Epithelial cell of proximal tubule (primary cell): Measurements from ENCODE around the gene MYF5. TPM values are rescaled to one million over a fixed set of nuclear protein-coding genes. Genes with fewer than 3 reads are reported as not detected.
"Not testable (repeated sequence)": the region's sequence is repeated elsewhere in the genome, so short reads cannot be mapped to it uniquely, and the experiment has no call there.

Source experiments
- DNase-seq: peaks from one replicate; pipeline ENCODE4 v3.0.0-alpha.2; 2011; ENCODE audit warnings: low read depth
- H3K4me3 ChIP-seq: 2 replicates; pipeline ENCODE4 v1.5.1; 2011; ENCODE audit warnings: low read depth, mild to moderate bottlenecking, low read length
- total RNA-seq: library from RNA; depleted of rRNA; stranded (reverse); fragments of >200 nt; gene quantifications from 2 replicates; pipeline ENCODE4 v1.2.3, GENCODE V29; 2015
- TF ChIP-seq, protein P1 (sequence below): conservative IDR thresholded peaks from 2 replicates; pipeline ENCODE4 v1.5.1; 2012; ENCODE audit warnings: low read depth, mild to moderate bottlenecking, low read length

Gene MYF5
- not detected in 2 replicates for total RNA-seq

DNA sequence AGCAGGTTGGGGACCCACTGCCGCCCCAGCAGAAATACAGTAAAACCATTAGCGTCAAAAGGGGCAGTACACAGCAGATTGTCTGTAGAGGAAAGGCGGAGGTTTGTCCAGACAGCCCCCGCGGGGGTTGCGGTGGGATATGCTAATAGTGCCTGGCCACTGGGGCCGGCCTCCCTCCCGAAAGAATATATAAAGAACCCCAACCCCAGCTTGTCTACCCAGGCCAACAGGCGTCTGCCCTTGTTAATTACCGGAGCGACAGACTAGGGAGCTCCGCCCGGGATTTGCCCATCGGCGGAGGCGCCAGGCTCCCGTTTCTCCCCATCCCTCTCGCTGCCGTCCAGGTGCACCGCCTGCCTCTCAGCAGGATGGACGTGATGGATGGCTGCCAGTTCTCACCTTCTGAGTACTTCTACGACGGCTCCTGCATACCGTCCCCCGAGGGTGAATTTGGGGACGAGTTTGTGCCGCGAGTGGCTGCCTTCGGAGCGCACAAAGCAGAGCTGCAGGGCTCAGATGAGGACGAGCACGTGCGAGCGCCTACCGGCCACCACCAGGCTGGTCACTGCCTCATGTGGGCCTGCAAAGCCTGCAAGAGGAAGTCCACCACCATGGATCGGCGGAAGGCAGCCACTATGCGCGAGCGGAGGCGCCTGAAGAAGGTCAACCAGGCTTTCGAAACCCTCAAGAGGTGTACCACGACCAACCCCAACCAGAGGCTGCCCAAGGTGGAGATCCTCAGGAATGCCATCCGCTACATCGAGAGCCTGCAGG lies at the start of gene MYF5:
MYF5 (plus strand) TSS at position 217 of the 774 bp plus-strand sequence; CDS start at position 369, 152 bp downstream.
- DNase-seq = no peak

DNA sequence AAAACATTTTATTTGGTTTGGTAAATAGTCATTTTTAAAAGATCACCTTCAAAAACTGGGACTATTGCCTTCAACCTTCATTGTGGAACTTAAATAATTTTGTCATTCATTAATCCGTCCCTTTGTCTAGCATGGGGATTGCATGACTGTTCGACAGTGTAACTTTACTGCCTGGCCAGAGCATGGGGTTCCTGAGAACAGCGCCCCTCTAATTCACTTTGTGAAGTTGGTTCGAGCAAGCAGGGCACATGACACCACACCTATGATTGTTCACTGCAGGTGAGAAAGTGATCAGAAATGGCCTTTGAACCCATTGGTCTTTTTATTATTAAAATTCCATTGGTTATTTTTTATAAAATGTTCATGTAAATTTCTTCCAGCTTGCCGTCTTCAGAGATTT lies 46.5 kb upstream of the MYF5 start:
- DNase-seq = no peak
- TF ChIP-seq, protein P1, sequence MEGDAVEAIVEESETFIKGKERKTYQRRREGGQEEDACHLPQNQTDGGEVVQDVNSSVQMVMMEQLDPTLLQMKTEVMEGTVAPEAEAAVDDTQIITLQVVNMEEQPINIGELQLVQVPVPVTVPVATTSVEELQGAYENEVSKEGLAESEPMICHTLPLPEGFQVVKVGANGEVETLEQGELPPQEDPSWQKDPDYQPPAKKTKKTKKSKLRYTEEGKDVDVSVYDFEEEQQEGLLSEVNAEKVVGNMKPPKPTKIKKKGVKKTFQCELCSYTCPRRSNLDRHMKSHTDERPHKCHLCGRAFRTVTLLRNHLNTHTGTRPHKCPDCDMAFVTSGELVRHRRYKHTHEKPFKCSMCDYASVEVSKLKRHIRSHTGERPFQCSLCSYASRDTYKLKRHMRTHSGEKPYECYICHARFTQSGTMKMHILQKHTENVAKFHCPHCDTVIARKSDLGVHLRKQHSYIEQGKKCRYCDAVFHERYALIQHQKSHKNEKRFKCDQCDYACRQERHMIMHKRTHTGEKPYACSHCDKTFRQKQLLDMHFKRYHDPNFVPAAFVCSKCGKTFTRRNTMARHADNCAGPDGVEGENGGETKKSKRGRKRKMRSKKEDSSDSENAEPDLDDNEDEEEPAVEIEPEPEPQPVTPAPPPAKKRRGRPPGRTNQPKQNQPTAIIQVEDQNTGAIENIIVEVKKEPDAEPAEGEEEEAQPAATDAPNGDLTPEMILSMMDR = no peak
- no peak overlapping the region for H3K4me3 ChIP-seq

More for the DNA sequence above, at the start of gene MYF5:
- no peak within 1 kb of the TSS for H3K4me3 ChIP-seq
- TF ChIP-seq, protein P1 = no peak

DNA sequence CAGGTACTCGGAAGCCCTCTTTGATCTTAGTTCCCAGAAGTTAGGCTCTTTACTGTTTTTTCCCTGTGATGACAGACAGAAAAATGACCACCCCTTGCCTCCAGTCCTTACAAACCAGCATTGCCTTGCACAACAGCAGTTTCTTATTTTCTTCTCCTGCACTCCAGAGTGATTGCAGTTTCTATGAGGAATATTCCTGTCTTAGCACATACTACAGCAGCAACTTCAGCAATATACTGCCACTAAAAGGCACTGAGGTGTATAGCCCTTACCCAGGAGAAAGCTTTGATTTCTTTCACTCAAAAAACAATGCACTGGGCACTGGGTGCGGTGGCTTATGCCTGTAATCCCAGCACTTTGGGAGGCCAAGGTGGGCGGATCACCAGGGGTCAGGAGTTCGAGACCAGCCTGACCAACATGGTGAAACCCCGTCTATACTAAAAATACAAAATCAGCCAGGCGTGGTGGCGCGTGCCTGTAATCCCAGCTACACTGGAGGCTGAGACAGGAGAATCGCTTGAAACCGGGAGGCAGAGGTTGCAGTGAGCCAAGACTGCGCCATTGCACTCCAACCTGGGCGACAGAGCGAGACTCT lies 40.6 kb upstream of the MYF5 start:
- not testable (repeated sequence) for DNase-seq

DNA sequence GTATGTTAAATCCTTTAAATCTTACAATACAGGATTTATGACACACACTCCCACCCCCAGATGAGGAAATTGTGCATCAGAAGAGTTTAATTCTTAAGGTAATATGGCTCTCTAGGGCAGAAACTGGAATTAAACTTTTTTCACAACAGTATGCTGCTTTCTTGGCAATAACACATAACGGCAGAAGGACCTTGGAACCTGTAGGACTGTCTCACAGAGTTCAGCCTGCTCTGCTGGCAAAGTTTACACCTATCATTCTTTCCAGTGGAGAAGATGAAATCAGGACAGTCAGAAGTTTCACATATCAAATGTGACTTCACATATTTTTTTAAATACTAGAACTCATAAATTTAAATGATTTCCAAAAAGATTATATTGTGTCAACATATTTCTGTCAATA lies 39.9 kb upstream of the MYF5 start:
- TF ChIP-seq, protein P1 = no peak
- DNase-seq = no peak

More for the DNA sequence above, 40.6 kb upstream of the MYF5 start:
- not testable (repeated sequence) for H3K4me3 ChIP-seq

DNA sequence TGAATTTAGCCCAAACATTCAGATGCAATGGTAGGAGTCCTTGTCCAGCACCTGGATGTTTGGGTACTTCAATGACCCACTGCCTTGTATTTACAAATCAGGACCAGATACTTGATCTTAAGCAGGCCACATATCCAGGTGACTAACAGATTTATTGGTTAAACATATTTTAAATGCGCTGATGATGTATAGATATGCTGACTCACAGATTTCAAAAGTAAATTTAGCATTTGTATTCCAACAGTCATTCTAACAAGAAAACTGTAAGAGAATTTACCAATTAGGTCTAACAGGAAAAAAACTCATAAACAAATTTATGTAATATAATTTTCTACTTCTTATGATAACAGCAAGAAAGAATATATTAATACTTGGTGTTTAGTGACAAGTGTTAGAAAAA lies 38.7 kb upstream of the MYF5 start:
- TF ChIP-seq, protein P1 = no peak
- DNase-seq = no peak
- no peak overlapping the region for H3K4me3 ChIP-seq

More for the DNA sequence above, 39.9 kb upstream of the MYF5 start:
- H3K4me3 ChIP-seq = no peak overlapping the region

DNA sequence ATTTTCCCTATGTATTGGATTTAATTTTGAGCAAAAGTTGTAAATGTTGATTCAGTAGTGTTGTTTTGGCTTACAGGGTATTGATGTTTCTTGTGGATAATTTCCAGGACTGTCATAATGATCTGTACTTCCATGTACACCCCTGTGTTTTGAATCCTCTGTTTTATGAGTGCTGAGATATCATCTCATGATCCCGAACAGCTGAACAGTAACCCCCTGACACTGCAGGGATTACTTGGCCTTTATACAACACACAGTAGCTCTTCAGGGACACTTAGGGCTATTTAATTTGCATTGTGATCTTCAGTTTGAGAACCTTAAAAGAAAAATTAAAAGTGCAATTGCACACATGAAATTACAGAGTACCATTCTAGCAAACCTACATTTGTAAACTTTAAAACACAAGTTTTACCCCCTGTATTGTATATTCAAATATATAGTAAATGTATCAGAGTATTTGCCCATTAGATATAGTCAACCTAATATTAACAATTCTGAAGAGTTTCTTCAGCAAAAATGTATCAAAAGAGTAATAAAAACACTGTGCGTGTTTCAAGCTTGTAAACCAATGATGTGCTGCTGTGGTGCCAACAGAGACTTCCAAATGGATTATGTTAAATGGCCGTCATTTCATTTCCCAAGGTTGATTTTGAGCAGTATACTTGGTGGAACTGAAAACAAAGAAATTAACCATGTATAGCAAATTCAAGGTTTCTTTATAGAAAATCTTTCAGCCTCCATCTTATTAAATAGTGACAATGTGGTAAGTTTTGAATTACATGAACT lies 37.2 kb upstream of the MYF5 start:
- DNase-seq = no peak
- H3K4me3 ChIP-seq = no peak overlapping the region
- TF ChIP-seq, protein P1 = no peak

DNA sequence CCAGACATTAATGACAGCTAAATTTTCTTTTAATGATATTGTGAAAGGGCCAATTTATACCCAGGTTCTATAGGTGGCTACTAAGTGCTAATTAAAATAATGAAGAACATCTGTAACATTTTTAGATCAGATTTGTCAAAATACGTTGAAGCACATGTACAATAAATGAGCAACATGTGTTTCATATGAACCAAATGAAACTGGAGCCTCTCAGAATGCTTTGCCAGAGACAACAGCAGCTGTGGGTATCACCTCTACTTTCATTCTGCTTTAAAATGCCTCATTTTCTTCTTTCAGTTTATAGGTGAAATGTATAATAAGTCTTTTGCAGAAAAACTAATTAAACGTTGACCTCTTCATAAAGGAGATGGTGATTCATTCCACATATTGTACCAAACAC lies 35.4 kb upstream of the MYF5 start:
- TF ChIP-seq, protein P1 = no peak
- DNase-seq = no peak
- H3K4me3 ChIP-seq = no peak overlapping the region
